Stimulated activated CD4-positive, alpha-beta T cell treated with anti-CD3 and anti-CD28 coated beads, Interleukin-15, amount 100 ng/mL, for 48 hours (primary cell): ENCODE results near the gene HSD17B12.

Experiments used
- DNase-seq, 2 donors: peaks; one replicate each; pipeline ENCODE4 v3.0.0-alpha.2; 2020; ENCODE audit warnings: low read depth in 2 of 2

The HSD17B12 gene

DNA sequence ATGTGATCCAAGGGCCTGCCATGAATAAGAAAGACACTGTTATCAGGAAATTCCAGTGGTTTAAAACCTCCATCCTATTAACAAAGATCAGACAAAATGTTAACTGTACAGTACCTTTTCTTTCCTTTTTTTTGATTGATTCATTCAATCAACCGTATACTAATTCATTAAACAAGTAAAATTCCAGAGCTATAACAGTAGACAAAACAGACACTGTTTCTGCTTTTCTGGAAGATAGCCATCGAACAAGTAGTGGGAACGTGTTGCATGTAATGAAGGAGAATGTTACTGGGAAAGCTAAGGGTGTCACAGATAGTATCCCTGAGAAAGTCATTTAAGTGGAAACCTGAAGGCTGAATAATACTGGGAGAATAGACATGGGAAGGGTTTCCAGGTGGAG, 126.4 kb downstream of the HSD17B12 start:
- DNase-seq: no peak

DNA sequence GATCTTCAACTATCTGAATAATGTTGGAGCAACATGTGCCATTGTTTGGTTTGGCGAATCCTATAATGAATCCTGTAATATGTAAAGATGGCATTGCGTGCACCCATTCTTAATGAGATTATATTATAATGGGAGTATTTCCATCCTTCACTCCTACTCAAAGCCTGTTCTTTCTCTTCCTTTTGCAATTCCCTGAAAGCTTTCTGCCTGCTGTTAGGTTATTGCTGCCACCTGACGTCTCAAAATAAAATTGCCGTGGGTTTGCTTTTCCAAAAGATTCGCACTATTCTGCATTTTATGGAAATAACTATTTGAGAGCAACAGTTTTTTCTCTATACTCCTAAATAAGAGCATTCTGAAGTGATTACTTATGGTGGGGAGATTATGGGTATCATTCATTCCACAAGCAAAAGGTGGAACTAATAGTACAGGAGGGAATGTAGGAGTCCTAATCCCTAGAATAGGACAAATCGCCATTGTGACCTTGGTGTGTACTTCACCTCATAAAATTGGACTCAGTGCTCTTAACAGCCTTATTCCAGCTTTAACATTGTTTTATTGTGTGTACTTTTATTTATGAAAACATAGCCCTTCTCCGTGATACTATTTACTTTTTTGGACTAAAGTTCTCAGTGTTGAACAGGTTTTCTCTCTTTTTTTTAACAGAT, 130.5 kb downstream of the HSD17B12 start:
- no peak for DNase-seq

DNA sequence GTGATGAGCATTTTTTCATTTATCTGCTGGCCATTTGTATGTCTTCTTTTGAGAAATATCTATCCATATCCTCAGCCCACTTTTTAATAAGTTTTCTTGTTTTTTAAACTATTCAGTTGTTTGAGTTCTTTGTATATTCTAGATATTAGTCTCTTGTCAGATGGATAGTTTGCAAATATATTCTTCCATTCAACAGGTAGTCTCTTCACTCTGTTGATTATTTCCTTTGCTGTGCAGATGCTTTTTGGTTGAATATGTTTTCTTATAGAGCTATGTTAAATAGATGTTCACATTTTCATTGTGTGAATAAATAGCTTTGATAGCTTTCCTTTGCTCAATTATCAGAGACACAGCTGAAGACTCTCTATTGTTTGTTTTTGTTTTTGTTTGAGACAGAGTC, 131.9 kb downstream of the HSD17B12 start:
- no peak for DNase-seq

- no peak for DNase-seq
Observed at GRCh38 chr11:43818220-43818619, 137.7 kb downstream of the HSD17B12 start.

- DNase-seq: no peak
Observed at GRCh38 chr11:43819926-43820325, 139.4 kb downstream of the HSD17B12 start.

DNA sequence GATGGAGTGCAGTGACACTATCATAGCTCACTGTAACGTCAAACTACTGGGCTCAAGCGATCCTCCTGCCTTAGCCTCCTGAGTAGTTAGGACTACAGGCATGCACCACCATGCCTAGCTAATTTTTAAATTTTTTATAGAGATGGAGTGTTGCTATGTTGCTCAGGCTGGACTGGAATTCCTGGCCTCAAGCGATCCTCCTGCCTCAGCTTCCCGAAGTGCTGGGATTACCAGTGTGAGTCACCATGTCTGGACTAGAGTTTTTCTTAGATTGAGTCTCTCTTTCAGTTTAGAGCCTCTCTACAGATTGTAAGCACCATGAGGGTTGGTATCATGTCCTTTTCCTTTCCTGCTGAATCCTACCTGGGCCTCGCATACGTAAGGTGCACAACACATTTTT, 142.8 kb downstream of the HSD17B12 start:
- no peak for DNase-seq

DNA sequence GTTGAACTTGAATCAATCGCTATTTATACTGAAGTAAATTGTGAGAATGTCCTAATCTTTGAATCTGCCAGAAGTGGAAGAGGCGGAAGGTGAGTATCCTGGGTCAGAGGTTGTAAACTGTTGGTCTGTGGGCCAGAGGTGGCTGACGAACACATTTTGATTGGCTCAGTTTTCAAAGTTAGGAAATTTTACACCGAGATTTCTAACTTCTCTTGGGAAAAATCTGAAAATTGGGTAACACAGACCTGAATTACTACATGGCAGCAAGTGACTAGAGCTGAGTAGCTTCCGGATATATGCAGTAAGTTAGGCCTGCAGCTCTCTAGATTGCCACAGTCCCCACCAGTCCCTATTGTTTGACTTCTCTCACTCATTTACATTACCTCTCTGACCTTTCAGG, 143.3 kb downstream of the HSD17B12 start:
- no peak for DNase-seq

- DNase-seq: peak in 1 of 2 donors; percentile 7
Observed at GRCh38 chr11:43825217-43825816, 144.8 kb downstream of the HSD17B12 start.

GRCh38 chr11:43830928-43831440, 150.4 kb downstream of the HSD17B12 start:
- peak; percentile 44 to 53 for DNase-seq

GRCh38 chr11:43832536-43832935, 152.0 kb downstream of the HSD17B12 start:
- no peak for DNase-seq

- no peak for DNase-seq
Observed at GRCh38 chr11:43833657-43834073, 153.1 kb downstream of the HSD17B12 start.

GRCh38 chr11:43834286-43834685, 153.7 kb downstream of the HSD17B12 start:
- no peak for DNase-seq

DNA sequence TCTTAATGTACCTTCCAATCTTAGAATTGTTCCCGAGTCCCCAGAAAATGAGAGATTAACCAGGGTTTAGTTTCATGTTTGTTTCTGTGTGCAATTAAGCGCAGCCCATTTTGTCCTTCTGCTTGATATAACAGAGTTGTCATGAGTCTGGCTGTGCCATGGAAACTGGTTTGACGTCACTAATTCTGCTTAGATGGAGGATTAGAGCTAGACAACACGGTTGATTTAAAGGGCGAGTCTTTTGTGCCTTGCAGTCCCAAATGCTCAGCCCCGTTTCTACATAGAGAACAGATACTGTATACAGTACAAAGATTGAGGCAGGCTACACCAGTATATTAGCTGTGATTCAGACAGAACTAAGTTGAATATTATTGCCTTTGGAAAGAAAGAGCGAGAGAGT, 154.6 kb downstream of the HSD17B12 start:
- DNase-seq: no peak

- no peak for DNase-seq
Observed at GRCh38 chr11:43837879-43838278, 157.3 kb downstream of the HSD17B12 start.

GRCh38 chr11:43842021-43842420, 161.5 kb downstream of the HSD17B12 start:
- DNase-seq: no peak

- no peak for DNase-seq
Observed at GRCh38 chr11:43845816-43846215, 165.3 kb downstream of the HSD17B12 start.

GRCh38 chr11:43852057-43852636, 171.6 kb downstream of the HSD17B12 start:
- peak; percentile 21 to 33 for DNase-seq

GRCh38 chr11:43853781-43854180, 173.2 kb downstream of the HSD17B12 start:
- DNase-seq: no peak

- DNase-seq: no peak
Observed at GRCh38 chr11:43856993-43857392, 176.5 kb downstream of the HSD17B12 start.

DNA sequence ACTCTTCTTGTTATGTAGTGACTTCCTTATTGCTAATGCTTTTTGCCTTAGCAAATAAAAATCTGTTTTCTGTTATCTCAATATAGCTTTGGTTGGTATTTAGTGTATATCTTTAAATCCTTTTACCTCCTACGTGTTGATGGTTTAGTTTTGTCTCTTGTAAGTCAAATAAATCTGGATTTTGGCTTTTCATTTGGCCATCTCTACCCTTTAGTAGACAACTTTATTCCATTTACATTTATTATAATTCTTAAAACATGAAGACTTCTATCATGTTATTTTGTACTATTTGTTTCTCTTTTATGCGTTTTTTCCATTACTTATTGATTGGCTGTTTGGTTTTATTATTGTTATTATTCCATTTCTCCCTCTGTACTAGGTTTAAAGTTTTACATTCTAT, 180.6 kb downstream of the HSD17B12 start:
- DNase-seq: no peak

- no peak for DNase-seq
Observed at GRCh38 chr11:43866520-43866919, 186.0 kb downstream of the HSD17B12 start.

- DNase-seq: no peak
Observed at GRCh38 chr11:43866969-43867368, 186.4 kb downstream of the HSD17B12 start.
